Bronchial epithelial cell (primary cell): ENCODE results near the gene ANO1. TPM values are rescaled to one million over a fixed set of nuclear protein-coding genes. Genes with fewer than 3 reads are reported as not detected.

ENCODE experiments used
- DNase-seq: peaks from one replicate; pipeline ENCODE4 v3.0.0-alpha.2; 2010; ENCODE audit warnings: low read depth
- FAIRE-seq: peaks from 2 replicates; lab custom pipeline; 2011; peaks lifted over from hg19 to GRCh38; lab: Jason Lieb, UNC
- H3K27me3 ChIP-seq: 2 replicates; pipeline ENCODE4 v1.5.1; 2011; ENCODE audit warnings: low read length; ENCODE audit not compliant: control insufficient read depth, insufficient read depth
- H3K36me3 ChIP-seq: 2 replicates; pipeline ENCODE4 v1.5.1; 2011; ENCODE audit warnings: low read length; ENCODE audit not compliant: control insufficient read depth, insufficient read depth
- H3K4me3 ChIP-seq: 2 replicates; pipeline ENCODE4 v1.5.1; 2011; ENCODE audit warnings: mild to moderate bottlenecking, low read depth, low read length, control low read depth
- CTCF ChIP-seq: IDR thresholded peaks from 2 replicates; pipeline ENCODE4 v1.5.1; 2011; ENCODE audit warnings: mild to moderate bottlenecking, moderate library complexity, low read length, control low read depth, inconsistent platforms; ENCODE audit not compliant: insufficient read depth, severe bottlenecking
- total RNA-seq: library from RNA; depleted of rRNA; stranded (reverse); fragments of >200 nt; gene quantifications from 2 replicates; pipeline ENCODE4 v1.2.1, GENCODE V29; 2014

ANO1 gene
- total RNA-seq, 1 donor from 2014 or later, result 1.3 TPM

GRCh38 chr11:70048279-70049024, 29.7 kb upstream of the ANO1 start:
- peak; percentile 86 for FAIRE-seq
- no peaks in the 10 kb centered on the region for H3K27me3 ChIP-seq
- DNase-seq, result peak; percentile 61
- no peak overlapping the region for H3K4me3 ChIP-seq
- peak; percentile 62 for TF ChIP-seq CTCF
- no peaks in the 10 kb centered on the region for H3K36me3 ChIP-seq

GRCh38 chr11:70049045-70049444, 29.1 kb upstream of the ANO1 start:
- Histone ChIP-seq H3K36me3 (no peaks in the 10 kb centered on the region), H3K27me3 (no peaks in the 10 kb centered on the region), H3K4me3 (no peak overlapping the region)
- FAIRE-seq (no peak), DNase-seq (no peak)
- no peak for TF ChIP-seq CTCF

- no peak overlapping the region for H3K4me3 ChIP-seq
- H3K27me3 ChIP-seq, result no peaks in the 10 kb centered on the region
- FAIRE-seq (no peak), DNase-seq (no peak)
- H3K36me3 ChIP-seq, result no peaks in the 10 kb centered on the region
- no peak for TF ChIP-seq CTCF
These were observed 27.9 kb upstream of the ANO1 start for GRCh38 chr11:70050243-70050642.

GRCh38 chr11:70054004-70054403, 24.1 kb upstream of the ANO1 start:
- H3K27me3 ChIP-seq, result no peaks in the 10 kb centered on the region
- FAIRE-seq (no peak), DNase-seq (no peak)
- no peaks in the 10 kb centered on the region for H3K36me3 ChIP-seq
- no peak for TF ChIP-seq CTCF
- no peak overlapping the region for H3K4me3 ChIP-seq

GRCh38 chr11:70055444-70055843, 22.7 kb upstream of the ANO1 start:
- Histone ChIP-seq H3K27me3 (no peaks in the 10 kb centered on the region), H3K4me3 (no peak overlapping the region), H3K36me3 (no peaks in the 10 kb centered on the region)
- DNase-seq (no peak), FAIRE-seq (no peak)
- no peak for TF ChIP-seq CTCF

GRCh38 chr11:70057080-70057479, 21.0 kb upstream of the ANO1 start:
- H3K36me3 ChIP-seq, result no peaks in the 10 kb centered on the region
- no peaks in the 10 kb centered on the region for H3K27me3 ChIP-seq
- TF ChIP-seq CTCF, result no peak
- DNase-seq (no peak), FAIRE-seq (no peak)
- H3K4me3 ChIP-seq, result no peak overlapping the region
